ENCODE measurements around the gene EBLN2. TPM values are rescaled to one million over a fixed set of nuclear protein-coding genes. Genes with fewer than 3 reads are reported as not detected.

The EBLN2 gene
- total and polyA plus RNA-seq, 9 donors: 1.1 to 16.4 (median 5.1) TPM

GRCh38 chr3:73107676-73108187 lies 46.3 kb downstream of the EBLN2 start:
- H3K9me3 ChIP-seq: no peaks in the 10 kb centered on the region
- H3K4me1 ChIP-seq (ENCODE audit: insufficient read depth): no peaks in the 10 kb centered on the region
- no peaks in the 10 kb centered on the region for H3K27me3 ChIP-seq
- no peak overlapping the region for H3K27ac ChIP-seq
- no peaks in the 10 kb centered on the region for H3K36me3 ChIP-seq
- H3K4me3 ChIP-seq: no peak overlapping the region
- WGBS, 3 donors: 78 to 83% (median 78%) methylated on average over 5 of the region's 5 CpGs
- intact Hi-C loops (cut with DNase I): loop anchor here (10.0 kb wide), 3 partner anchors 327 to 737 kb away; partner anchors contain the start of gene PDZRN3 (in 1 of the 4)
- no peak for TF ChIP-seq EP300 (IDR thresholded peaks at IDR 0.05)
- TF ChIP-seq POLR2A (IDR thresholded peaks at IDR 0.05): no peak
- TF ChIP-seq CTCF (IDR thresholded peaks at IDR 0.05): no peak
- DNase-seq: no peak

GRCh38 chr3:73108750-73109149 lies 47.3 kb downstream of the EBLN2 start:
- no peak for TF ChIP-seq POLR2A (IDR thresholded peaks at IDR 0.05)
- TF ChIP-seq EP300 (IDR thresholded peaks at IDR 0.05): no peak
- no peak for TF ChIP-seq CTCF (IDR thresholded peaks at IDR 0.05)
- Histone ChIP-seq H3K4me1 (ENCODE audit: insufficient read depth) (no peaks in the 10 kb centered on the region), H3K36me3 (no peaks in the 10 kb centered on the region), H3K4me3 (no peak overlapping the region), H3K9me3 (no peaks in the 10 kb centered on the region), H3K27me3 (no peaks in the 10 kb centered on the region), H3K27ac (no peak overlapping the region)
- DNase-seq: no peak
- WGBS, 3 donors: 92 to 96% (median 95%) methylated on average over 3 of the region's 3 CpGs
- intact Hi-C loops (cut with DNase I): loop anchor here (10.0 kb wide), 3 partner anchors 326 to 736 kb away; partner anchors contain the start of gene PDZRN3 (in 1 of the 4)

- no peak for DNase-seq
- no peaks in the 10 kb centered on the region for H3K4me1 ChIP-seq (ENCODE audit: insufficient read depth)
- intact Hi-C loops (cut with DNase I): no loop called here
- H3K36me3 ChIP-seq: no peaks in the 10 kb centered on the region
- no peak overlapping the region for H3K4me3 ChIP-seq
- 85 to 88% (median 85%) methylated on average over 20 of the region's 20 CpGs for WGBS, 3 donors
- no peaks in the 10 kb centered on the region for H3K27me3 ChIP-seq
- no peaks in the 10 kb centered on the region for H3K9me3 ChIP-seq
- no peak for TF ChIP-seq CTCF (IDR thresholded peaks at IDR 0.05)
- TF ChIP-seq POLR2A (IDR thresholded peaks at IDR 0.05): no peak
- no peak for TF ChIP-seq EP300 (IDR thresholded peaks at IDR 0.05)
- H3K27ac ChIP-seq: no peak overlapping the region
Observed at GRCh38 chr3:73110530-73110929, 49.1 kb downstream of the EBLN2 start.

Small RNA genes within 50 kb of the gene (small RNA-seq; reads per million reads assigned to genes)
- gene RNU2-64P (not detected), gene RNU6-557P (not detected), gene RNU7-19P (not detected)

Other genes starting within 250 kb of the EBLN2 start
- gene SHQ1, start 213.2 kb upstream of the EBLN2 start, total RNA-seq: 10 to 100 TPM in 6 of 7 donors, 1 to 10 TPM in 1; 9.7 to 30.0 (median 18.2) TPM
- gene SHQ1, start 213.2 kb upstream of the EBLN2 start, polyA plus RNA-seq: 10 to 100 TPM in 1 of 2 donors, 1 to 10 TPM in 1; 6.6 to 14.6 TPM
- gene GXYLT2, start 173.6 kb upstream of the EBLN2 start, total RNA-seq: 10 to 100 TPM; 28.0 to 86.0 (median 47.0) TPM
- gene GXYLT2, start 173.6 kb upstream of the EBLN2 start, polyA plus RNA-seq: 10 to 100 TPM in 1 of 2 donors, 1 to 10 TPM in 1; 9.4 to 34.9 TPM
- 10 to 100 TPM; 57.5 to 95.1 (median 81.6) TPM for gene PPP4R2, start 64.8 kb upstream of the EBLN2 start, total RNA-seq
- gene PPP4R2, start 64.8 kb upstream of the EBLN2 start, polyA plus RNA-seq: 10 to 100 TPM; 19.2 to 20.5 TPM

Measured in ovary (tissue), 9 donors.